Osteoblast (primary cell): ENCODE measurements around the gene CLEC4A. TPM values are rescaled to one million over a fixed set of nuclear protein-coding genes. Genes with fewer than 3 reads are reported as not detected.
"Not testable (repeated sequence)": the region's sequence is repeated elsewhere in the genome, so short reads cannot be mapped to it uniquely, and the experiment has no call there.

ENCODE experiments used
- DNase-seq: peaks from one replicate; pipeline ENCODE4 v3.0.0; 2011; ENCODE audit warnings: low spot score, mixed read lengths; ENCODE audit not compliant: insufficient read length; ENCODE audit errors: missing footprints
- H2AFZ ChIP-seq: 2 replicates; pipeline ENCODE4 v1.6.0; 2011; ENCODE audit warnings: mild to moderate bottlenecking, low read length
- H3K27ac ChIP-seq: 2 replicates; pipeline ENCODE4 v1.5.1; 2011; ENCODE audit warnings: mild to moderate bottlenecking, low read depth, low read length, moderate library complexity
- H3K27me3 ChIP-seq: 2 replicates; pipeline ENCODE4 v1.6.0; 2012; ENCODE audit warnings: mild to moderate bottlenecking, control low read depth, inconsistent platforms, low read length, moderate library complexity; ENCODE audit not compliant: insufficient read depth
- H3K36me3 ChIP-seq: 2 replicates; pipeline ENCODE4 v1.5.1; 2011; ENCODE audit warnings: mild to moderate bottlenecking, low read length, control low read depth, moderate library complexity; ENCODE audit not compliant: insufficient read depth
- H3K4me1 ChIP-seq: 2 replicates; pipeline ENCODE4 v1.5.1; 2011; ENCODE audit warnings: mild to moderate bottlenecking, low read length, control low read depth, moderate library complexity; ENCODE audit not compliant: insufficient read depth
- H3K4me2 ChIP-seq: 2 replicates; pipeline ENCODE4 v1.6.0; 2011; ENCODE audit warnings: mild to moderate bottlenecking, low read length; ENCODE audit not compliant: insufficient read depth
- H3K4me3 ChIP-seq: fragments of 200-600 bp; sonication (generic); 3 replicates; pipeline ENCODE4 v1.5.1; 2012; ENCODE audit warnings: mild to moderate bottlenecking, low read length, inconsistent platforms; ENCODE audit not compliant: insufficient read depth
- H3K79me2 ChIP-seq: 2 replicates; pipeline ENCODE4 v1.6.0; 2012; ENCODE audit warnings: mild to moderate bottlenecking, low read length, control low read depth, inconsistent platforms; ENCODE audit not compliant: insufficient read depth
- H3K9me3 ChIP-seq: 2 replicates; pipeline ENCODE4 v1.5.1; 2011; ENCODE audit warnings: low read depth, low read length, control low read depth
- H4K20me1 ChIP-seq: 2 replicates; pipeline ENCODE4 v1.6.0; 2012; ENCODE audit warnings: mild to moderate bottlenecking, low read length, control low read depth; ENCODE audit not compliant: insufficient read depth
- total RNA-seq: library from RNA; depleted of rRNA; stranded (reverse); fragments of >200 nt; gene quantifications from 2 replicates; pipeline ENCODE4 v1.2.3, GENCODE V29; 2012
- TF ChIP-seq, protein P1 (sequence below): IDR thresholded peaks from 2 replicates; pipeline ENCODE4 v1.5.1; 2011; ENCODE audit warnings: mild to moderate bottlenecking, low read depth, low read length, moderate library complexity; ENCODE audit errors: extremely low read depth

Gene CLEC4A
- total RNA-seq, 1 donor: 0.72 TPM

DNA sequence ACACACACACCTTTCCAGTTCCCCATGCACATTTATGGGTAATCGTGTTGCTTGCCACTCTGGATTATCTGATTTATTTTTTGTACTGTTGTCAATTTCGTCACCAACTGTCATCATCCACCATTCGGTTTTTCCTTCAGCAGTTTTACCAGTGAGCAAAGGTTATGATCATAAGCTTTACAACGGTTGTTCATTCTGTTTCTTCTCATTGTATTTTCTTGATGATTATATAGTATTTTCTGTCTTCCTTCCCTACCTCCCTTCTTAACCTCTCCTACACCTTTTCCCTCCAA, 40.7 kb upstream of the CLEC4A start:
- Histone ChIP-seq H3K4me2 (peak overlapping the region; percentile 99), H3K27me3 (no peaks in the 10 kb centered on the region), H3K4me1 (peaks cover 14% of the 10 kb centered on the region), H3K36me3 (no peaks in the 10 kb centered on the region), H3K27ac (peak overlapping the region; percentile 95), H4K20me1 (peaks cover 9% of the 10 kb centered on the region), H3K9me3 (no peaks in the 10 kb centered on the region), H3K4me3 (peak overlapping the region; percentile 87), H2AFZ (peak overlapping the region; percentile 99), H3K79me2 (peaks cover 62% of the 10 kb centered on the region)
- TF ChIP-seq, protein P1, sequence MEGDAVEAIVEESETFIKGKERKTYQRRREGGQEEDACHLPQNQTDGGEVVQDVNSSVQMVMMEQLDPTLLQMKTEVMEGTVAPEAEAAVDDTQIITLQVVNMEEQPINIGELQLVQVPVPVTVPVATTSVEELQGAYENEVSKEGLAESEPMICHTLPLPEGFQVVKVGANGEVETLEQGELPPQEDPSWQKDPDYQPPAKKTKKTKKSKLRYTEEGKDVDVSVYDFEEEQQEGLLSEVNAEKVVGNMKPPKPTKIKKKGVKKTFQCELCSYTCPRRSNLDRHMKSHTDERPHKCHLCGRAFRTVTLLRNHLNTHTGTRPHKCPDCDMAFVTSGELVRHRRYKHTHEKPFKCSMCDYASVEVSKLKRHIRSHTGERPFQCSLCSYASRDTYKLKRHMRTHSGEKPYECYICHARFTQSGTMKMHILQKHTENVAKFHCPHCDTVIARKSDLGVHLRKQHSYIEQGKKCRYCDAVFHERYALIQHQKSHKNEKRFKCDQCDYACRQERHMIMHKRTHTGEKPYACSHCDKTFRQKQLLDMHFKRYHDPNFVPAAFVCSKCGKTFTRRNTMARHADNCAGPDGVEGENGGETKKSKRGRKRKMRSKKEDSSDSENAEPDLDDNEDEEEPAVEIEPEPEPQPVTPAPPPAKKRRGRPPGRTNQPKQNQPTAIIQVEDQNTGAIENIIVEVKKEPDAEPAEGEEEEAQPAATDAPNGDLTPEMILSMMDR: no peak
- no peak for DNase-seq

DNA sequence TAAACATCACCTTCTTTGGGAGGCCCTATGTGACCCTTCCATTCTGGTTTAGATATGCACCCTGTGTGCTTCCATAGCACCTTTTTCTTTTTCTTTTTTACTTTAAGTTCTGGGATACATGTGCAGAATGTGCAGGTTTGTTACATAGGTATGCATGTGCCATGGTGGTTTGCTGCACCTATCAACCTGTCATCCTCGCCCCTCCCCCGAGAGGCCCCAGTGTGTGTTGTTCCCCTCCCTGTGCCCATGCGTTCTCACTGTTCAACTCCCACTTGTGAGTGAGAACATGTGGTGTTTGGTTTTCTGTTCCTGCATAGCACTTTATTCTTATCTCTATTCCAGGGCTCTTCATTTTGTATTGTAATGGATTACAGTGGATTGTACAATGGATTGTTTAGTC, 39.1 kb upstream of the CLEC4A start:
- not testable (repeated sequence) for H3K36me3 ChIP-seq, DNase-seq, H3K4me2 ChIP-seq, H3K27me3 ChIP-seq, H3K4me3 ChIP-seq, H2AFZ ChIP-seq, H3K9me3 ChIP-seq, H3K27ac ChIP-seq
- Histone ChIP-seq H3K4me1 (peaks cover 14% of the 10 kb centered on the region), H4K20me1 (peaks cover 15% of the 10 kb centered on the region), H3K79me2 (peaks cover 78% of the 10 kb centered on the region)

GRCh38 chr12:8087666-8088065, 35.8 kb upstream of the CLEC4A start:
- Histone ChIP-seq H3K36me3 (peaks cover 31% of the 10 kb centered on the region), H3K27me3 (no peaks in the 10 kb centered on the region), H3K4me1 (peaks cover 5% of the 10 kb centered on the region), H2AFZ (no peak overlapping the region), H3K4me3 (no peak overlapping the region), H3K9me3 (no peaks in the 10 kb centered on the region), H4K20me1 (peaks cover 19% of the 10 kb centered on the region), H3K4me2 (no peak overlapping the region), H3K79me2 (peaks cover 68% of the 10 kb centered on the region), H3K27ac (peak overlapping the region; percentile 9)
- TF ChIP-seq, protein P1: no peak
- DNase-seq: no peak

GRCh38 chr12:8088574-8088973, 34.8 kb upstream of the CLEC4A start:
- TF ChIP-seq, protein P1: no peak
- no peak overlapping the region for H3K4me3 ChIP-seq
- peaks cover 40% of the 10 kb centered on the region for H3K36me3 ChIP-seq
- no peaks in the 10 kb centered on the region for H3K9me3 ChIP-seq
- no peak overlapping the region for H3K27ac ChIP-seq
- no peak overlapping the region for H2AFZ ChIP-seq
- peaks cover 19% of the 10 kb centered on the region for H4K20me1 ChIP-seq
- H3K4me2 ChIP-seq: no peak overlapping the region
- H3K79me2 ChIP-seq: peaks cover 59% of the 10 kb centered on the region
- no peaks in the 10 kb centered on the region for H3K27me3 ChIP-seq
- DNase-seq: no peak
- H3K4me1 ChIP-seq: no peaks in the 10 kb centered on the region

DNA sequence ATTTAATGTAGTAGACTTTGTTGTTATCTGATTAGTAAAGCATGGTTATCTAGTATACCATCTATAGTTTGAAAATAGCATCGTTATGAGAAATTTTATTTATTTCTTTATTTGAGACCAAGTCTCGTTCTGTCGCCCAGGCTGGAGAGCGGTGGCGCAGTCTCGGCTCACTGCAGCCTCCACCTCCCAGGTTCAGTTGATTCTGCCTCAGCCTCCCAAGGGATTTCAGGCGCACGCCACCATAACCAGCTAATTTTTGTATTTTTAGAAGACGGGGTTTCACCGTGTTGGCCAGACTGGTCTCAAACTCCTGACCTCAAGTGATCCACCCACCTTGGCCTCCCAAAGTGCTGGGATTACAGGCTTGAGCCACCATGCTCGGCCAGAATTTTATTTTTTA, 34.1 kb upstream of the CLEC4A start:
- H3K4me3 ChIP-seq, H3K4me2 ChIP-seq, H3K27ac ChIP-seq, H3K9me3 ChIP-seq, DNase-seq, H3K4me1 ChIP-seq, H3K27me3 ChIP-seq, H2AFZ ChIP-seq: not testable (repeated sequence)
- Histone ChIP-seq H3K36me3 (peaks cover 47% of the 10 kb centered on the region), H4K20me1 (peaks cover 17% of the 10 kb centered on the region), H3K79me2 (peaks cover 52% of the 10 kb centered on the region)
